Stimulated activated naive CD8-positive, alpha-beta T cell treated with anti-CD3 and anti-CD28 coated beads, Interleukin-15, Interleukin-2, amounts not matched to agents 100 ng/mL and 50 ng/mL, for 24 hours (primary cell): Measurements from ENCODE around the gene PACRG.

Experiments
- H3K27ac Mint-ChIP-seq: one replicate; pipeline ENCODE4 v1.8.0; 2021; ENCODE audit warnings: mild to moderate bottlenecking, mixed read lengths
- H3K27me3 Mint-ChIP-seq: one replicate; pipeline ENCODE4 v1.8.0; 2021; ENCODE audit warnings: mixed read lengths
- H3K36me3 Mint-ChIP-seq: one replicate; pipeline ENCODE4 v1.8.0; 2021; ENCODE audit warnings: low read depth, mixed read lengths
- H3K4me1 Mint-ChIP-seq: one replicate; pipeline ENCODE4 v1.8.0; 2021; ENCODE audit warnings: low read depth, mixed read lengths
- H3K4me3 Mint-ChIP-seq: one replicate; pipeline ENCODE4 v1.8.0; 2021; ENCODE audit warnings: mild to moderate bottlenecking, mixed read lengths
- H3K9me3 Mint-ChIP-seq: one replicate; pipeline ENCODE4 v1.8.0; 2021; ENCODE audit warnings: mixed read lengths

PACRG gene

DNA sequence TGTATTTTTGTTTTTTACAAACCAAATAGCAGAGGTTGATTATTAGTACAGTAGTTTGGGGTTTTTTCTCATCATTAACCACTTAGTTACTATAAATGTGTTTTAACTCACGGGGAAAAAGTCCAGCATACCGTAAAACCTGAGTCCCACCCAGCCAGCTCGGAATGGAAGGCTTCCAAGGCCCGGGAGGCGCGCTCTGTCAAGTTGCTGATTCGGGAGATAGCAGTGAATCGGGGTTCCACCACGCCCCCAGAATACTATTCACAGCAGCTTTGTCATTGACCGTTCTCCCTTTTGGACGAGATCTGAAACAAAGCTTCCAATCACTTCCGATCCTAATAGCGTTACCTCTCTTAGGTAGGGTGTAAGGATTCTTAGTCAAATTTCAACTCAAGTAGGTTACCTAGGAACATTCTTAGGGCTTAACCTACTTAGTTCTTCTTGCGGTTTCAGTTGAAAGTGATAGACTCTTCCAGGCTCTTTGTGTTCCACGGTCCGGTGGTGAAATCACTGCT is 453.9 kb downstream of the PACRG start:
- H3K9me3 Mint-ChIP-seq, result no peaks in the 10 kb centered on the region
- peaks cover 5% of the 10 kb centered on the region for H3K27me3 Mint-ChIP-seq
- no peaks in the 10 kb centered on the region for H3K36me3 Mint-ChIP-seq
- H3K4me1 Mint-ChIP-seq, result no peaks in the 10 kb centered on the region
- no peak overlapping the region for H3K27ac Mint-ChIP-seq
- no peak overlapping the region for H3K4me3 Mint-ChIP-seq

DNA sequence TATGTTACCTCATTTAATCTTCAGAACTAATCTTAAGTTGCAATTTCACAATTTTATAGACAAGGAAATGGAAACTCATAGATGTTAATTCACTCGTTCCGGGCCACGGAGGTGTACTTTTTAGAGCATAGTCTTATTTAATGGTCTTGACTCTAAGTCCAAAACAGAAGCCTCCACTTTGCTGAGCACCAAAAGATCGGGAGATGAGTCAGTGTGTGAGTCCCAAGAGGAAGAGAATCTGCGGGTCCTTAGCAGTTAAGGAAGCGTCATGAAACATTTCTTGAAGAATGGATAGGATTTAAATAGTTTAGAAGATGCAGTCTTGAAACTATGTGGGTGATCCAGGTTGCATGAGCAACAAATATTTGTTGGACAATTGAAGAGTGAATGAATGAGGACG is 454.9 kb downstream of the PACRG start:
- no peaks in the 10 kb centered on the region for H3K36me3 Mint-ChIP-seq
- H3K4me3 Mint-ChIP-seq, result no peak overlapping the region
- no peaks in the 10 kb centered on the region for H3K9me3 Mint-ChIP-seq
- H3K4me1 Mint-ChIP-seq, result no peaks in the 10 kb centered on the region
- no peaks in the 10 kb centered on the region for H3K27me3 Mint-ChIP-seq
- no peak overlapping the region for H3K27ac Mint-ChIP-seq

DNA sequence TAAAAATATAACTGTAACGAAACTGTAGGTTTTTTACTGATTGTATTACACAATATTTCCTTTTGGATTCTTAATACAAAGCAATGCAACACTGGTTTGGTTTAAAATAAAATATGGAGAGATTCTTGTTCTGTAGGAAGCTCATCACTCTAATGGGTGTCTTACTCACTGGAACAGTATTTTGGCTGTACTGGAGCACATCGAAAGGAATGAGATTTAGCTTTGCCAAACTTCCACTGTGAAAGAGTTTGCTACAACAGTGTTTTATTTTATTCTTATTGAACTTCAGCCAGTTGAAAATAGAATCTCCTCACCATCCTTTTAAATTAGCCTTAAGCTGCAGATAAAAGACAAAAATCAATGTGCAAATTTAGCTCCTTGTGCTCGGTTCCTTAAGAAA is 456.0 kb downstream of the PACRG start:
- Mint-ChIP-seq H3K27me3 (no peaks in the 10 kb centered on the region), H3K4me3 (no peak overlapping the region), H3K27ac (no peak overlapping the region), H3K9me3 (no peaks in the 10 kb centered on the region), H3K36me3 (no peaks in the 10 kb centered on the region), H3K4me1 (no peaks in the 10 kb centered on the region)

DNA sequence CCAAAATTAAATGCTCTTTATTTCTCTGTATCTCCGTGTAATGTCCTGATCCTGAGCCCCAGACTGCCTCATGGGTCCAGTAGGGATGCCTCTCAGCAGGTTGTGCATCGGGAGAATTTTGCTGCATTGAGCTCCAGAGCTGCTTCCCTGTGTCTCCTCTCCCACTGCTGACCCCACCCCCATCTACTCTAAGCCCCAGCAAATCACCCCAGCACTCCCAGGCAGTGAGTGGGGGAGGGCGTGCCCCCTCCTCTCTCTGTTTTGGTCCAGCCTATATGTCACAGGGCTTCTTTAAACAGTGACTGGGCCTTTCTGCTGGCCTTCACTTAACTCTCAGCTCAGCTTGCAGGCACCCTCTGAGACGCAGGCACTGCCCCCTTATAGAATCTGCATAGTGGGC is 458.0 kb downstream of the PACRG start:
- Mint-ChIP-seq H3K9me3 (no peaks in the 10 kb centered on the region), H3K4me1 (no peaks in the 10 kb centered on the region), H3K36me3 (no peaks in the 10 kb centered on the region)

DNA sequence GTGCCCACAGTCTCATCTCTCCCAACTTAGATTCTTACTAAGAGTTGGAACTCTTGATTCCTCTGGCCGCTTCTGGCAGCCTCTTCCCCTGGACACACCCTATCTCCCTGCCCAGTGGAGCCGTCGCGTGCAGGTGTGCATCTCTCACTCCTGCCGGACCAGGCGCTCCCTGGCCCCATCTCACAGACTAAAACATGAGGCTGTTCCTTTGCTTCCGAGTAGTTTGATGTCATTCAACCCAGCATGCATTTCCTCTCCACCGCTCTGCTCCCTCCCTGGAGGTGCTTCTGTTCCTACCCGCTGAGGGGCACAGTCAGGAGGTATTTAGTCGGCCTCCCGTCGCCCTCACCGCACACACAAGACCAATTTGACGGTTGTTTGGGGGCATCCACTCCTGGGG is 458.8 kb downstream of the PACRG start:
- no peaks in the 10 kb centered on the region for H3K27me3 Mint-ChIP-seq
- no peaks in the 10 kb centered on the region for H3K4me1 Mint-ChIP-seq
- H3K4me3 Mint-ChIP-seq, result no peak overlapping the region
- H3K27ac Mint-ChIP-seq, result no peak overlapping the region
- H3K36me3 Mint-ChIP-seq, result no peaks in the 10 kb centered on the region
- H3K9me3 Mint-ChIP-seq, result no peaks in the 10 kb centered on the region

More for the DNA sequence above, 458.0 kb downstream of the PACRG start:
- Mint-ChIP-seq H3K4me3 (no peak overlapping the region), H3K27ac (no peak overlapping the region), H3K27me3 (no peaks in the 10 kb centered on the region)

DNA sequence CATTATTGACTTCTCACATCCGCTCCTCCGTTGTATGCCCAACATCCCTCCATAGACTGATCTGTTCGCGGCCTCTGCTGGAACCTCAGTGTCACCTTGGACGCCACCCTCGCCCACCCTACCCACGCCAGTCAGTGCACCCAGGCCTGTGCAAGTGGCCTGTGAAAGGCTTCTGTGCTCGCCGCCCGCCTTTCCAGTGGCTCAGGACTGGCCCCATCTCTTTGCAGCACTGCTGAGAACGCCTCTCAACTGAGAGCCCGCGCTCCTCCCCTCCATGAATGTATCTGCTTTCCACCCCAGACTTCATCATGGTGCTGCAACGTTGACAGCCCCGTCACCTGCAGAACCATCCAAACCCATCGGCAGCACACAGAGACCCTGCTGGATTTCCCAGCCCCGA is 459.4 kb downstream of the PACRG start:
- Mint-ChIP-seq H3K4me1 (no peaks in the 10 kb centered on the region), H3K27me3 (no peaks in the 10 kb centered on the region), H3K36me3 (no peaks in the 10 kb centered on the region), H3K4me3 (no peak overlapping the region), H3K9me3 (no peaks in the 10 kb centered on the region), H3K27ac (no peak overlapping the region)

DNA sequence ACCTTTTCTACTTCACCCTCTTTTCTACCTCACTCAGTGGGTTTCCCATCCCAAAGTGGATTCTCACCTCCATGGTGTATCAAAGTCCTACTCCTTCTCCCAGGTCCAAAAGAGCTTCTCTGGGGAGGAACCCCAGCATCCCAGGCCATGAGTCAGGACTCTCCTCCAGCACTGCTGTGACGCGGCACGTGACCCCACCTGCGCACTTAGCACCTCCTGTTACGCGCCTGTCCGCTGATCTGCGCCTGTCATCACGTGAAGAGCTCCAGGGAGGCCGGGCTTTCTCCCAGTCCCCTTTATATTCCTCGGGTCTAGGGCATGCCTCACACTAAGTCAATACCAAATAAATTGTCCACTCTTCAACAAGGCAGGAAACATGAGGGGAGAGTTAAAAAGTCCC is 459.8 kb downstream of the PACRG start:
- no peak overlapping the region for H3K4me3 Mint-ChIP-seq
- no peaks in the 10 kb centered on the region for H3K4me1 Mint-ChIP-seq
- no peak overlapping the region for H3K27ac Mint-ChIP-seq

DNA sequence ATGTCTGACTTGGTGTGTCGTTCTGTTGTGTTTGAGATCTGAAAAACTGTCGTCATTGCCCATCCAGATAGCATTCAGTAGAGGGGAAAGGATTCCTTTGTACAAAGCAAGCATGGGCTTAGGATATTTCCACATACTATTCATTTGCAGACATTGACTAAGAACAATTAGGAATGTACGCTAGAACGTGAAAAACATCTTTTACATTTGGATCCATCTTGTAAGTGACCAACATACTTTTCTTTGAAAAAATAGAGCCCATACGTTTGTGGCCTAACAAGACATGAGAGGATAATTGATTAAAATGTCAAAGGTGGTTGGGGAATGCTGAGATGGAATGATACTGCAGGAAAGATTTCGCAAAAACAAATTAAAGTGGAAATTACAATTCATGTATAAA is 461.0 kb downstream of the PACRG start:
- no peaks in the 10 kb centered on the region for H3K36me3 Mint-ChIP-seq
- no peaks in the 10 kb centered on the region for H3K9me3 Mint-ChIP-seq
- no peak overlapping the region for H3K4me3 Mint-ChIP-seq

More for the DNA sequence above, 459.8 kb downstream of the PACRG start:
- Mint-ChIP-seq H3K9me3 (no peaks in the 10 kb centered on the region), H3K36me3 (no peaks in the 10 kb centered on the region), H3K27me3 (no peaks in the 10 kb centered on the region)

DNA sequence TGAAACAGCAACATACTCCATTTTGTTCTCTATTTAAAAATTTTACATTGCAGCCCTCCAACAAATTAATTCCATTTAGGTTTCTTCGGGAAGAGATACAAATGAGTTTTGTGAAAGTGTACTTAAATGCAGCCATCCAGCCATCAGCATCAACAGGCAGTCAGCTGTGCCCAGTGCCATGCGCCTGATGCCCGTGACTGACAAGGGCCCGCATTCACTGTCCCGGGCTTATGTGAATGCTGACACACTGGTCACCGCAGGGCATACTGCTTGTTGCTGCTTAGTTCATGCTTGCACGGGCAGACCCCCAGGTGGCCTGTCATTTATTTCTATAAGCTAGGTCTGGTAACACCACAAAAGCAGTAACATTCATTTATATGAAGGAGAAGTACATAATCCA is 461.8 kb downstream of the PACRG start:
- Mint-ChIP-seq H3K4me3 (no peak overlapping the region), H3K27ac (no peak overlapping the region), H3K9me3 (no peaks in the 10 kb centered on the region), H3K4me1 (no peaks in the 10 kb centered on the region), H3K27me3 (no peaks in the 10 kb centered on the region), H3K36me3 (no peaks in the 10 kb centered on the region)

More for the DNA sequence above, 461.0 kb downstream of the PACRG start:
- no peaks in the 10 kb centered on the region for H3K4me1 Mint-ChIP-seq
- H3K27ac Mint-ChIP-seq, result no peak overlapping the region
- H3K27me3 Mint-ChIP-seq, result no peaks in the 10 kb centered on the region

DNA sequence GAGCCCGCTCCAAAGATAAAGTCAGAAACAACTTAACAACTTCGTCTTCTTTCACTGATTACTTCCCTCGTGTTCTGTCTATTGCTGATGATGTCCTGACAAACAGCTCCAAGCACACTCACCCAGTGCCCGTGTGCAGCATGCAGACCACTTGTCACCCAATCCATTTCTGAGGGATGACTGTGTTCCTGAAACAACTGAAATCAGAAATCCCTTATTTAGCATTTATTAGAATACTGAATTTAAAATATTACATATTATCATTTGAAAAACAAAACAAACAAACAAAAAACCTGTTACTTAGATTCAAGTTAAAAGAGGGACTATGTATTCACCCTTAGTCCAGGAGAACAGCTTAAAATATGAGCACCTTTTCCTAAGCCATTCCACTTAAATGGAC is 463.0 kb downstream of the PACRG start:
- no peaks in the 10 kb centered on the region for H3K36me3 Mint-ChIP-seq
- no peaks in the 10 kb centered on the region for H3K4me1 Mint-ChIP-seq
- peaks cover under 1% of the 10 kb centered on the region for H3K27me3 Mint-ChIP-seq
- H3K27ac Mint-ChIP-seq, result no peak overlapping the region
- H3K9me3 Mint-ChIP-seq, result no peaks in the 10 kb centered on the region
- H3K4me3 Mint-ChIP-seq, result no peak overlapping the region

DNA sequence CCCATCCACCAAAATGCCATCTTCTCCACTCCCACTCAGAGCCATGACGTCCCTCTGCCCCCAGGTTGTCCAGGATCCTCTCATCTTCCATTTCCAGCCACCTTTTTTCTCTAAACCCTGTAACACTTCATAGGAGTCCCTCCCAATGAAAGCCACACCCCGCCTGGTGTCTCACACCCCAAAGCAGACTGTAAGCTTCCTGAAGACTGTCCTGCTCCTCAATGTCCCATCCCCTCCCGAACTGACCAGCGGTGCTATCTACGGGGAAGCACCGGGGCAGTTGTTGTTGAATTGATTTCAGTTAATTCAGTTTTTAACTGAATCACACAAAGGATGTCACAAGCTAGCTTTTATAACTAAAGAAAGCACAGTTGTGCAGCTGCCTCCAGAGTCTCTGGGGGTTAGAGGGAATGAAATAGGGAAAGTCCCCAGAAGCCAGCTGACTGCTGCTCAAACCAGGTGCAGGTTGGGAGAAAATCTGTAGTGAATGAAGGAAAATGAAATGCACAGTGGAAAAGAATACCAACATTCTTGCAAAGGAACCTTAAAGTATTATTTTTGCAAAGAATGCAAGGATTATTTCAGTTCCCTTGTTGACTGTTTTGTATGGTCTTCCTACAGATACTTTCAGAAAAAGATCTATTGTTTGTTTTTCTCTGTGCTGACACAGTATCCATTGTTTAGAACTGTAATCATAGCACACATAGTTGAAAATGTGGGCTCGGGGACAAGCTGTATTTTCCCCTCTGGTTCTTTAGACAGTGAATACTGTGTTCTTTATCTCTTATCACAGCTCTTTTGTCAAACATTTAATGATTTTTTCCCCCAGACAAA is 464.1 kb downstream of the PACRG start:
- Mint-ChIP-seq H3K4me1 (no peaks in the 10 kb centered on the region), H3K9me3 (no peaks in the 10 kb centered on the region), H3K27me3 (peaks cover 3% of the 10 kb centered on the region), H3K27ac (no peak overlapping the region), H3K36me3 (no peaks in the 10 kb centered on the region), H3K4me3 (no peak overlapping the region)

DNA sequence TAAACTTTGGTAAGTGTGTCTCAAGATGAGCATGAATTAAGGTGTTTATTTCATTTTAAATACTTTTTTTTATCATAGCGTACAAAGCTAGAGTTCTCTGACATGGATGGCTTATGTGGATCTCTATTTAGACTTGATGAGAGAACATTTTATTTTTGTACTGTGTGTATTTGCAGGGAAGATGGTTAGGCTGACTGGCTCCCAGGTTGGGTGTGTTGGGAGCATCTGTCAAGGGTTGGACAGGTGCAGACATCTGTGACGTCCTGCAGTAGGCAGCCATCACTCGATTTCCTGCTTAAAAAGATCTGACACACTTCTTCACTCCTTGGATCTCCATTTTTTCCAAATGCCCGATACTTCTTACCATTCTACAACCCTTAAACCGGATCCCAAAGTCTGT is 464.8 kb downstream of the PACRG start:
- H3K27ac Mint-ChIP-seq, result no peak overlapping the region
- H3K4me3 Mint-ChIP-seq, result no peak overlapping the region
- H3K9me3 Mint-ChIP-seq, result no peaks in the 10 kb centered on the region
- H3K4me1 Mint-ChIP-seq, result no peaks in the 10 kb centered on the region
- H3K27me3 Mint-ChIP-seq, result peaks cover 3% of the 10 kb centered on the region
- H3K36me3 Mint-ChIP-seq, result no peaks in the 10 kb centered on the region

DNA sequence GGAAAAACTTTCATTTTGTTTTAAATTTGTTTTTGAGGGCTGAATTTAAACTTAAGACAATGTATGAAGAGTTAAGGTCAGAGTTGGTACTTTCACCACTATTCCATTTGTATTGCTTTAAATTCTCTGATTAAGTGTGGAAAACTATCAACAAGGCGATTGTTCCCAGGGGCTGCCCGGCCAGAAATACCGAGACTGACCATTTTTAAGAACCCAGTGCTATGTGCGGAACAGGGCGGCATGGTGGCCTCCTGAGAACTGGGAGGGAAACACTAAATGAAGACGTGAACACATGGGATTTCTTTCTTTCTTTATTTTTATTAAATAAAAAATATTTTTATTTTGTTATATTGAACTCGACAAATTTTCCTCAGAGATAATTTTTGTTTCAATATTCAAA is 465.6 kb downstream of the PACRG start:
- Mint-ChIP-seq H3K4me3 (no peak overlapping the region), H3K27ac (no peak overlapping the region), H3K4me1 (no peaks in the 10 kb centered on the region), H3K36me3 (no peaks in the 10 kb centered on the region), H3K27me3 (peaks cover 3% of the 10 kb centered on the region), H3K9me3 (no peaks in the 10 kb centered on the region)

DNA sequence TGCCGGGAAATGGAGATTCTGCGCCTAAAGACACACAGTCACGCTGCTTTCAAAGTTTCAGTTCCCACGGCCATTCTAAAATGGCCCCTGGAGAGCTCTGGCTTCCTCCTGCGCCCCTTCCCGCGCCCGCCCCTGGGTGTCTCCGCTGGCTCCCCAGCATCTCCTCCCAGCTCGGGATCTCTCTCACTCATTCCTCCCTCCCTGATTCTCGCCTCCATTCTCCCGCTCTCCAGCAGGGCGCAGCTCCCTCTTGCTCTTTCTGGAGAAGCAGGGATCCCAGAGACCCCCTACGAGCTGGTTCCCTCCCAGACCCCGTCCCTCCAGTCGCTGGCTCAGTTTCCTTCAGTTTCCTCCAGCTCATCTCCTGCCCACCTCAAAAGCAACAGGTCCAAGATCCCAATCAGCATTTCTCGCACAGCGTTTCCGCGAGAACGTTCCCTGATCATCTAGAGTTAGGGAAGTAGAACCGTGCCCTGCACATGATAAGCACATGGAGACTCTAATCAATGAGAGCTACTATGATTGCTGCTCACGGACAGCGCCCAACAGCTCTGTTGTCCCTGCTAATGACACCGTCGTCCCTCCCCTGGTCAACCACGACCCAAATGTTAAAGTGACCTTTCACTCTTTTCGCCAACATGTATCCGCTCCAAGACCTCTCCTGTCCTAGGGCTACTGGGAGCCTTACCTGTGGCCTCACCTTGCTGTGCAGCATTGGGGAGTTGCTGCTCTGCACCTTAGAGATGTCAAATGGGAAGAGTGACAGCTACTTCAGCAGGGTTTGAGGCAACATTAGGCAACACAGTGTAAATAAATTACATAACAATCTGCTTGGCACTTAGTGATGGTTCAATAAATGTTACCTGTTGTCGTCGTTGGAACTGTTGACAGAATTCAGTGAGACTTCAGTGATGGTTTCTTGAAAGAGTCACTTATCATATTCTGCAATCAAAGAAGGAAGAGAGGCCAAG is 468.2 kb downstream of the PACRG start:
- no peak overlapping the region for H3K4me3 Mint-ChIP-seq
- peaks cover 3% of the 10 kb centered on the region for H3K27me3 Mint-ChIP-seq
- H3K9me3 Mint-ChIP-seq, result no peaks in the 10 kb centered on the region
- no peaks in the 10 kb centered on the region for H3K36me3 Mint-ChIP-seq
- H3K27ac Mint-ChIP-seq, result no peak overlapping the region
- H3K4me1 Mint-ChIP-seq, result no peaks in the 10 kb centered on the region

DNA sequence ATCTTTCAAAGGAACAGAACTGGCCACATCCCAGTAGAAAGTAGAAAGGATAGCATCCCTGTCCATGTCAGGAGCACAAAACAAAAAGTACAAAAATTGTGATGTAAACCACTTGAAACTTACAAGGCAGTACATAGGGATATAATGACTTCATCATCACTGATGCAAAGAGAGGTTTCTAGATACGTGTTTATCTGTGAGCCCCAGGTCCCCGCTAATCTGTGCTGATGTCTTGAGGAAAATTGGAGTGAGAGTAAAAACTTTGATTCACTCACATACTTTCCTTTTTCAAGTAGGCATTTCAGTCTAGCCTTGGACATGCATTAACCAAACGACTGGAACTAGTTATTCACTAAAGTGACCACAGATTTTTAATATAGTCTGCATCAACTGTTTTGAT is 470.1 kb downstream of the PACRG start:
- H3K36me3 Mint-ChIP-seq, result no peaks in the 10 kb centered on the region
- no peak overlapping the region for H3K4me3 Mint-ChIP-seq
- no peaks in the 10 kb centered on the region for H3K4me1 Mint-ChIP-seq
- no peaks in the 10 kb centered on the region for H3K9me3 Mint-ChIP-seq
- H3K27ac Mint-ChIP-seq, result no peak overlapping the region
- H3K27me3 Mint-ChIP-seq, result peaks cover 3% of the 10 kb centered on the region
